Thyroid gland (tissue), 4 donors: ENCODE measurements around the gene GSPT1. TPM values are rescaled to one million over a fixed set of nuclear protein-coding genes. Genes with fewer than 3 reads are reported as not detected.

Experiments
- DNase-seq, 2 donors: peaks; one replicate each; pipeline ENCODE4 v3.0.0-alpha.2; 2019
- H3K27ac ChIP-seq, 3 donors: fragments of 200-600 bp; sonication (generic); 1 replicate in 2 of 3; 2 replicates in 1 of 3; pipeline ENCODE4 v1.5.1; 2016 to 2019; ENCODE audit warnings: mild to moderate bottlenecking in 1 of 3, moderate library complexity in 1 of 3
- H3K27me3 ChIP-seq: fragments of 200-600 bp; sonication (generic); one replicate; pipeline ENCODE4 v1.5.1; 2019
- H3K36me3 ChIP-seq, 2 donors: fragments of 200-600 bp; sonication (generic); one replicate each; pipeline ENCODE4 v1.5.1; 2016 to 2019
- H3K4me1 ChIP-seq, 2 donors: fragments of 200-600 bp; sonication (generic); one replicate each; pipeline ENCODE4 v1.5.1; 2017 to 2019
- H3K4me3 ChIP-seq, 3 donors: fragments of 200-600 bp; sonication (generic); replicated peaks in 1 of 3; 1 replicate in 2 of 3; 2 replicates in 1 of 3; pipeline ENCODE4 v1.5.1; 2016; ENCODE audit warnings: mild to moderate bottlenecking in 1 of 3
- H3K9me3 ChIP-seq: fragments of 200-600 bp; sonication (generic); one replicate; pipeline ENCODE4 v1.5.1; 2017
- CTCF ChIP-seq, 6 experiments: fragments of 200-600 bp in 3 of 6; fragments of 450-650 bp in 3 of 6; sonication (generic) in 3 of 6; IDR thresholded peaks; one replicate each; pipeline ENCODE4 v1.5.1; 2016 to 2019; ENCODE audit warnings: antibody characterized with exemption in 6 of 6, mild to moderate bottlenecking in 2 of 6, inconsistent platforms in 1 of 6, moderate library complexity in 1 of 6
- POLR2A ChIP-seq, 2 donors: fragments of 450-650 bp; IDR thresholded peaks; one replicate each; pipeline ENCODE4 v1.6.1; 2017; ENCODE audit warnings: antibody characterized with exemption in 2 of 2, mild to moderate bottlenecking in 2 of 2, moderate library complexity in 1 of 2
- WGBS, 2 donors: methylation state at CpG; one replicate each; pipeline ENCODE4 v1.1.5; 2017; 5-methylcytosine and 5-hydroxymethylcytosine counted together
- intact Hi-C: fragments of 100-400 bp; cut with DNase I; formaldehyde crosslinking; loops from one replicate; pipeline ENCODE4 v1.15.1; 2023
- total RNA-seq, 4 donors: library from RNA; depleted of rRNA; stranded (reverse); fragments of >200 nt; gene quantifications; one replicate each; pipeline ENCODE4 v1.2.3, GENCODE V29; 2016

GSPT1 gene
- total RNA-seq, 4 donors from 2014 or later = 71.9 to 106 (median 86.6) TPM

GRCh38 chr16:11896486-11897176, 19.1 kb downstream of the GSPT1 start:
- WGBS, 2 donors = 88 to 89% methylated on average over 5 of the region's 5 CpGs
- H3K27me3 ChIP-seq = no peaks in the 10 kb centered on the region
- no peak overlapping the region for H3K4me3 ChIP-seq
- no peak overlapping the region for H3K27ac ChIP-seq
- no peak for DNase-seq
- H3K36me3 ChIP-seq = peaks cover 6 to 17% of the 10 kb centered on the region in 2 donors
- no peaks in the 10 kb centered on the region for H3K9me3 ChIP-seq
- peaks cover 8 to 24% of the 10 kb centered on the region in 2 donors for H3K4me1 ChIP-seq
- intact Hi-C loops = no loop called here
- no peak for TF ChIP-seq CTCF (IDR thresholded peaks at IDR 0.05)
- no peak for TF ChIP-seq POLR2A (IDR thresholded peaks at IDR 0.05)

GRCh38 chr16:11893571-11893970, 22.2 kb downstream of the GSPT1 start:
- Histone ChIP-seq H3K27ac (no peak overlapping the region), H3K9me3 (no peaks in the 10 kb centered on the region), H3K36me3 (peaks cover 22 to 28% of the 10 kb centered on the region in 2 donors), H3K4me3 (no peak overlapping the region), H3K27me3 (no peaks in the 10 kb centered on the region), H3K4me1 (peaks cover 0 to 8% of the 10 kb centered on the region in 2 donors)
- TF ChIP-seq CTCF (IDR thresholded peaks at IDR 0.05) = no peak
- no peak for TF ChIP-seq POLR2A (IDR thresholded peaks at IDR 0.05)
- no peak for DNase-seq
- intact Hi-C loops = no loop called here
- WGBS, 2 donors = 96 to 100% methylated on average over 2 of the region's 2 CpGs

- Histone ChIP-seq H3K4me1 (peaks cover 0 to 8% of the 10 kb centered on the region in 2 donors), H3K27me3 (no peaks in the 10 kb centered on the region), H3K9me3 (no peaks in the 10 kb centered on the region), H3K4me3 (no peak overlapping the region), H3K27ac (no peak overlapping the region), H3K36me3 (peaks cover 30 to 34% of the 10 kb centered on the region in 2 donors)
- WGBS, 2 donors = 83 to 95% methylated on average over 4 of the region's 4 CpGs
- intact Hi-C loops = no loop called here
- no peak for DNase-seq
- TF ChIP-seq POLR2A (IDR thresholded peaks at IDR 0.05) = no peak
- no peak for TF ChIP-seq CTCF (IDR thresholded peaks at IDR 0.05)
Observed at GRCh38 chr16:11892761-11893160, 23.0 kb downstream of the GSPT1 start.

- H3K36me3 ChIP-seq = peaks cover 46 to 56% of the 10 kb centered on the region in 2 donors
- no peaks in the 10 kb centered on the region for H3K27me3 ChIP-seq
- TF ChIP-seq POLR2A (IDR thresholded peaks at IDR 0.05) (no peak), CTCF (IDR thresholded peaks at IDR 0.05) (no peak)
- 84 to 94% methylated on average over 5 of the region's 5 CpGs for WGBS, 2 donors
- no peak overlapping the region for H3K4me3 ChIP-seq
- H3K27ac ChIP-seq = no peak overlapping the region
- intact Hi-C loops = no loop called here
- no peak for DNase-seq
- H3K4me1 ChIP-seq = no peaks in the 10 kb centered on the region
- no peaks in the 10 kb centered on the region for H3K9me3 ChIP-seq
Observed at GRCh38 chr16:11890231-11890965, 25.4 kb downstream of the GSPT1 start.

GRCh38 chr16:11886881-11887280, 28.9 kb downstream of the GSPT1 start:
- Histone ChIP-seq H3K4me1 (no peaks in the 10 kb centered on the region), H3K27ac (no peak overlapping the region), H3K27me3 (no peaks in the 10 kb centered on the region), H3K36me3 (peaks cover 67 to 68% of the 10 kb centered on the region in 2 donors), H3K9me3 (no peaks in the 10 kb centered on the region), H3K4me3 (no peak overlapping the region)
- no peak for DNase-seq
- intact Hi-C loops = no loop called here
- 96% methylated on average over 6 of the region's 6 CpGs for WGBS, 2 donors
- TF ChIP-seq CTCF (IDR thresholded peaks at IDR 0.05) = no peak
- TF ChIP-seq POLR2A (IDR thresholded peaks at IDR 0.05) = no peak
